Esophagus muscularis mucosa (tissue), 4 donors: ENCODE measurements around the gene SLC7A1. TPM values are rescaled to one million over a fixed set of nuclear protein-coding genes. Genes with fewer than 3 reads are reported as not detected.

Experiments
- DNase-seq: peaks from one replicate; pipeline ENCODE4 v3.0.0-alpha.2; 2017; ENCODE audit errors: extremely low spot score
- H3K27ac ChIP-seq, 4 donors: fragments of 200-600 bp; sonication (generic); replicated peaks in 1 of 4; 1 replicate in 3 of 4; 2 replicates in 1 of 4; pipeline ENCODE4 v1.5.1; 2016 to 2019; ENCODE audit warnings: mild to moderate bottlenecking in 1 of 4
- H3K27me3 ChIP-seq, 4 donors: fragments of 200-600 bp; sonication (generic); one replicate each; pipeline versions ENCODE4 v1.5.1 to v1.6.0; 2016 to 2019
- H3K36me3 ChIP-seq, 4 donors: fragments of 200-600 bp; sonication (generic); one replicate each; pipeline ENCODE4 v1.5.1; 2016 to 2019
- H3K4me1 ChIP-seq, 4 donors: fragments of 200-600 bp; sonication (generic); one replicate each; pipeline ENCODE4 v1.5.1; 2016 to 2019
- H3K4me3 ChIP-seq, 4 donors: fragments of 200-600 bp; sonication (generic); 1 replicate in 2 of 4; 2 replicates in 2 of 4; pipeline ENCODE4 v1.5.1; 2016 to 2019; ENCODE audit warnings: mild to moderate bottlenecking in 4 of 4, moderate library complexity in 1 of 4
- H3K9me3 ChIP-seq, 4 donors: fragments of 200-600 bp; sonication (generic); 1 replicate in 3 of 4; 2 replicates in 1 of 4; pipeline ENCODE4 v1.5.1; 2016 to 2019
- CTCF ChIP-seq, 3 experiments: fragments of 200-600 bp in 2 of 3; fragments of 450-650 bp in 1 of 3; sonication (generic) in 2 of 3; IDR thresholded peaks; one replicate each; pipeline ENCODE4 v1.5.1; 2017 to 2019; ENCODE audit warnings: antibody characterized with exemption in 3 of 3, mild to moderate bottlenecking in 2 of 3, moderate library complexity in 1 of 3
- EP300 ChIP-seq: sonication (generic); formaldehyde crosslinking; IDR thresholded peaks from one replicate; pipeline ENCODE4 v1.6.1; 2017; ENCODE audit warnings: antibody characterized with exemption
- POLR2A ChIP-seq: fragments of 450-650 bp; IDR thresholded peaks from one replicate; pipeline ENCODE4 v1.6.1; 2017; ENCODE audit warnings: antibody characterized with exemption, moderate library complexity, mild to moderate bottlenecking, low read depth
- POLR2AphosphoS5 ChIP-seq, 2 donors: sonication (generic); formaldehyde crosslinking; IDR thresholded peaks; one replicate each; pipeline ENCODE4 v1.6.1; 2017; ENCODE audit warnings: antibody characterized with exemption in 2 of 2
- WGBS: methylation state at CpG from one replicate; pipeline ENCODE4 v1.1.5; 2018; 5-methylcytosine and 5-hydroxymethylcytosine counted together
- intact Hi-C: fragments of 100-400 bp; cut with DNase I; formaldehyde crosslinking; loops from one replicate; pipeline ENCODE4 v1.15.1; 2023
- total RNA-seq, 4 donors: library from RNA; depleted of rRNA; stranded (reverse); fragments of >200 nt; gene quantifications; one replicate each; pipeline versions ENCODE4 v1.1.0 to v1.2.1, GENCODE V29; 2016

The SLC7A1 gene
- total RNA-seq, 4 donors from 2014 or later, result 15.0 to 28.8 (median 21.6) TPM

GRCh38 chr13:29519921-29520320 lies 75.6 kb downstream of the SLC7A1 start:
- intact Hi-C loops, result no loop called here
- no peak for TF ChIP-seq CTCF (IDR thresholded peaks at IDR 0.05)
- TF ChIP-seq EP300, result no peak
- no peak for TF ChIP-seq POLR2AphosphoS5 (IDR thresholded peaks at IDR 0.05)
- no peak for TF ChIP-seq POLR2A
- H3K4me3 ChIP-seq, result no peak overlapping the region
- H3K9me3 ChIP-seq, result no peaks in the 10 kb centered on the region
- H3K4me1 ChIP-seq, result no peaks in the 10 kb centered on the region
- no peak for DNase-seq
- H3K27me3 ChIP-seq, result no peaks in the 10 kb centered on the region
- no peak overlapping the region for H3K27ac ChIP-seq
- 95% methylated on average over 3 of the region's 3 CpGs for WGBS
- H3K36me3 ChIP-seq, result peaks cover 40 to 87% (median 64%) of the 10 kb centered on the region in 4 donors

GRCh38 chr13:29516880-29517279 lies 78.6 kb downstream of the SLC7A1 start:
- no peak for DNase-seq
- no peak for TF ChIP-seq CTCF (IDR thresholded peaks at IDR 0.05)
- no peak for TF ChIP-seq EP300
- TF ChIP-seq POLR2AphosphoS5 (IDR thresholded peaks at IDR 0.05), result no peak
- no peak for TF ChIP-seq POLR2A
- intact Hi-C loops, result no loop called here
- Histone ChIP-seq H3K4me1 (peaks cover 0 to 6% (median 5%) of the 10 kb centered on the region in 4 donors), H3K4me3 (no peak overlapping the region), H3K36me3 (peaks cover 30 to 79% (median 55%) of the 10 kb centered on the region in 4 donors), H3K9me3 (no peaks in the 10 kb centered on the region), H3K27me3 (no peaks in the 10 kb centered on the region), H3K27ac (no peak overlapping the region)
- 90% methylated on average over 12 of the region's 12 CpGs for WGBS

- H3K9me3 ChIP-seq, result no peaks in the 10 kb centered on the region
- 90% methylated on average over 9 of the region's 11 CpGs for WGBS
- no peak overlapping the region for H3K4me3 ChIP-seq
- DNase-seq, result no peak
- H3K4me1 ChIP-seq, result peaks cover 0 to 15% (median 14%) of the 10 kb centered on the region in 4 donors
- H3K36me3 ChIP-seq, result peaks cover 30 to 72% (median 51%) of the 10 kb centered on the region in 4 donors
- no peak overlapping the region for H3K27ac ChIP-seq
- TF ChIP-seq POLR2A, result no peak
- no peak for TF ChIP-seq CTCF (IDR thresholded peaks at IDR 0.05)
- TF ChIP-seq EP300, result no peak
- no peak for TF ChIP-seq POLR2AphosphoS5 (IDR thresholded peaks at IDR 0.05)
- no peaks in the 10 kb centered on the region for H3K27me3 ChIP-seq
- intact Hi-C loops, result no loop called here
Measured at GRCh38 chr13:29516012-29516411, 79.5 kb downstream of the SLC7A1 start.

- DNase-seq, result no peak
- H3K27me3 ChIP-seq, result no peaks in the 10 kb centered on the region
- H3K27ac ChIP-seq, result no peak overlapping the region
- H3K9me3 ChIP-seq, result no peaks in the 10 kb centered on the region
- no peak overlapping the region for H3K4me3 ChIP-seq
- TF ChIP-seq POLR2A, result no peak
- no peak for TF ChIP-seq CTCF (IDR thresholded peaks at IDR 0.05)
- no peak for TF ChIP-seq POLR2AphosphoS5 (IDR thresholded peaks at IDR 0.05)
- TF ChIP-seq EP300, result no peak
- intact Hi-C loops, result no loop called here
- WGBS, result 89% methylated on average over 6 of the region's 7 CpGs
- peaks cover 0 to 21% (median 18%) of the 10 kb centered on the region in 4 donors for H3K4me1 ChIP-seq
- H3K36me3 ChIP-seq, result peaks cover 30 to 71% (median 49%) of the 10 kb centered on the region in 4 donors
Measured at GRCh38 chr13:29515372-29515771, 80.1 kb downstream of the SLC7A1 start.
